GM12878 (cell line): Measurements from ENCODE around the gene TMSB10. TPM values are rescaled to one million over a fixed set of nuclear protein-coding genes. Genes with fewer than 3 reads are reported as not detected.

Experiments used
- ATAC-seq: fragments of 200-7000 bp; cut with Tn5 transposase; 3 replicates; pipeline ENCODE4 v1.9.1; 2020; ENCODE audit warnings: mild to moderate bottlenecking, moderate library complexity
- BruUV-seq: library from RNA; stranded (reverse); fragments of 400-500 nt; replicated peaks from 2 replicates; lab custom pipeline; 2021; lab: Mats Ljungman, UMichigan
- CTCF ChIA-PET: fragments of 300-600 bp; sonication (Branson Sonifier 250); formaldehyde crosslinking; extraction: SDS; loops from one replicate; lab custom pipeline; 2021; ENCODE audit warnings: inconsistent platforms; lab: Yijun Ruan, JAX
- POLR2A ChIA-PET: fragments of 350-600 bp; formaldehyde crosslinking; extraction: SDS; loops from one replicate; lab custom pipeline; 2021; ENCODE audit warnings: inconsistent platforms; lab: Charles Lee
- RAD21 ChIA-PET: fragments of 300-600 bp; sonication (Branson Sonifier 250); formaldehyde crosslinking; loops from one replicate; lab custom pipeline; 2023; ENCODE audit warnings: antibody characterized with exemption; ENCODE audit not compliant: unreplicated experiment; lab: Charles Lee
- SMC1A ChIA-PET: fragments of 300-600 bp; sonication (Branson Sonifier 250); formaldehyde crosslinking; loops from one replicate; lab custom pipeline; 2023; ENCODE audit not compliant: unreplicated experiment, uncharacterized antibody; lab: Charles Lee
- DNase-seq: peaks from one replicate; pipeline ENCODE4 v3.0.0-alpha.2; 2011; ENCODE audit warnings: low read depth, low spot score
- FAIRE-seq: peaks from 3 replicates; lab custom pipeline; 2011; peaks lifted over from hg19 to GRCh38; lab: Jason Lieb, UNC
- H2AFZ ChIP-seq: 2 replicates; pipeline ENCODE4 v1.6.0; 2011; ENCODE audit warnings: low read depth, low read length, control low read depth; ENCODE audit not compliant: control insufficient read depth
- H3K27ac ChIP-seq: 2 replicates; pipeline ENCODE4 v1.5.1; 2011; ENCODE audit warnings: control low read depth; ENCODE audit not compliant: control insufficient read depth, insufficient read depth
- H3K27me3 ChIP-seq, 2 experiments: replicated peaks in 1 of 2; 2 replicates each; pipeline versions ENCODE4 v1.6.0 to v1.6.1; 2011; ENCODE audit warnings: low read length in 1 of 2; ENCODE audit not compliant: control insufficient read depth in 2 of 2, insufficient read depth in 2 of 2
- H3K36me3 ChIP-seq, 2 experiments: 2 replicates each; pipeline ENCODE4 v1.5.1; 2011; ENCODE audit warnings: low read length in 1 of 2; ENCODE audit not compliant: control insufficient read depth in 2 of 2, insufficient read depth in 2 of 2
- H3K4me1 ChIP-seq: 2 replicates; pipeline ENCODE4 v1.6.1; 2011; ENCODE audit warnings: mild to moderate bottlenecking, low read length, moderate library complexity, mixed read lengths; ENCODE audit not compliant: control insufficient read depth, insufficient read depth
- H3K4me2 ChIP-seq: 2 replicates; pipeline ENCODE4 v1.6.0; 2011; ENCODE audit warnings: control low read depth; ENCODE audit not compliant: control insufficient read depth, insufficient read depth
- H3K4me3 ChIP-seq: fragments of 200-600 bp; sonication (generic); 2 replicates; pipeline ENCODE4 v1.5.1; 2016
- H3K79me2 ChIP-seq: 2 replicates; pipeline ENCODE4 v1.6.0; 2011; ENCODE audit warnings: low read length; ENCODE audit not compliant: control insufficient read depth, insufficient read depth
- H3K9ac ChIP-seq: 2 replicates; pipeline ENCODE4 v1.8.0; 2011; ENCODE audit warnings: low read length, control low read depth, mixed read lengths; ENCODE audit not compliant: control insufficient read depth, insufficient read depth
- H3K9me3 ChIP-seq: replicated peaks from 3 replicates; pipeline ENCODE4 v1.5.1; 2011; ENCODE audit warnings: mild to moderate bottlenecking, low read length; ENCODE audit not compliant: control insufficient read depth, insufficient read depth
- H4K20me1 ChIP-seq: 2 replicates; pipeline ENCODE4 v1.6.0; 2011; ENCODE audit not compliant: control insufficient read depth, insufficient read depth
- CBX5 ChIP-seq: sonication (generic); IDR thresholded peaks from 2 replicates; pipeline ENCODE4 v1.6.1; 2016; ENCODE audit warnings: low read depth, moderate library complexity, mild to moderate bottlenecking, inconsistent platforms
- MTA2 ChIP-seq: fragments of 450-650 bp; IDR thresholded peaks from 2 replicates; pipeline ENCODE4 v1.6.1; 2016; ENCODE audit warnings: low read depth, mild to moderate bottlenecking, moderate library complexity
- MXI1 ChIP-seq: fragments of 150-350 bp; IDR thresholded peaks from 2 replicates; pipeline ENCODE4 v1.6.1; 2011; ENCODE audit warnings: low read depth, mild to moderate bottlenecking, inconsistent platforms, low read length, improper control_type of control experiment
- NFXL1 ChIP-seq: fragments of 450-650 bp; IDR thresholded peaks from 2 replicates; pipeline ENCODE4 v1.6.1; 2017; ENCODE audit warnings: antibody characterized with exemption, mild to moderate bottlenecking, borderline replicate concordance
- RUNX3 ChIP-seq: IDR thresholded peaks from 2 replicates; pipeline ENCODE4 v1.6.1; 2012; ENCODE audit warnings: low read length, inconsistent platforms
- WGBS: methylation state at CpG from one replicate; pipeline ENCODE4 v1.1.6; 2016; ENCODE audit warnings: low lambda C conversion rate; ENCODE audit not compliant: insufficient replicate concordance, insufficient coverage; ENCODE audit errors: missing lambda C conversion rate; 5-methylcytosine and 5-hydroxymethylcytosine counted together
- in situ Hi-C: fragments of 300-500 bp; cut with MboI; formaldehyde crosslinking; loops from 9 replicates; pipeline ENCODE4 v1.14.3; 2018; ENCODE audit warnings: mixed read lengths
- intact Hi-C: fragments of 100-400 bp; cut with micrococcal nuclease; formaldehyde crosslinking; loops from one replicate; pipeline ENCODE4 v1.14.2; 2022; ENCODE audit not compliant: unreplicated experiment
- polyA plus RNA-seq, 11 experiments: library from polyadenylated mRNA; depleted of rRNA in 4 of 11; unstranded in 6 of 11; stranded (reverse) in 5 of 11; fragments of >200 nt; fragmentation: Nextera tagmentation in 4 of 11; fragmentation: Illumina TruSeq in 1 of 11; extraction: Ambion mirVana in 4 of 11; extraction: Trizol in 1 of 11; gene quantifications; 1 replicate in 1 of 11; 2 replicates in 10 of 11; pipeline versions ENCODE4 v1.2.1 to v1.2.3, GENCODE V29; 2011 to 2016; ENCODE audit warnings: inconsistent platforms in 2 of 11, missing spikeins in 2 of 11, low read depth in 1 of 11
- total RNA-seq, 4 experiments: library from RNA; depleted of rRNA in 3 of 4; stranded (reverse); fragments of >200 nt in 3 of 4; fragmentation: Illumina TruSeq in 1 of 4; extraction: Trizol in 1 of 4; gene quantifications; 2 replicates each; pipeline versions ENCODE4 v1.2.1 to v1.2.3, GENCODE V29; 2013 to 2021
- TF ChIP-seq, protein P1 (sequence below): fragments of 450-650 bp; IDR thresholded peaks from 2 replicates; pipeline ENCODE4 v1.6.1; 2017; ENCODE audit warnings: low read depth, mild to moderate bottlenecking, moderate library complexity

The TMSB10 gene
- total and polyA plus RNA-seq, 10 of the 15 experiments (the other 5 are each of a cell fraction or from before 2014, with no cell fraction given): 1,406 to 4,860 (median 3,381) TPM

DNA sequence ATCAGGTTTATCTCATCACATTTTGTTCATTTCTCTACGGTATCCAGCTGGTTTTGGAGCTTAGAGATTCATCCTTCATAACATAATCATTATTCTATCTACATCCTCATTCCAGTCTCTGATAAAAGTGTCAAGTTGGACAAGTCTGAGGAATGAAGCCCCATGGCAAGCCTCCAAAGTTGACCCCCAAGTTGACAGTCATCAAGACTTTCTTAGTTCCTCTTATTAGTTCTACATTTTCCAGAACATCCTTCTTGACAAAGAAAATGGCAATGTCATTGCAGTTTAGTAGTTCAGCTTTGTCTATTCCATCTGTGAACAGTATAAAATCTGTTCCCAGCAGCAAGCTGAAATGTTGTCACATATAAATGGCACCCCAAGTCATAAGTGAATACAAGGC lies 4.5 kb upstream of the TMSB10 start:
- no peak overlapping the region for H3K9ac ChIP-seq
- TF ChIP-seq, protein P1, sequence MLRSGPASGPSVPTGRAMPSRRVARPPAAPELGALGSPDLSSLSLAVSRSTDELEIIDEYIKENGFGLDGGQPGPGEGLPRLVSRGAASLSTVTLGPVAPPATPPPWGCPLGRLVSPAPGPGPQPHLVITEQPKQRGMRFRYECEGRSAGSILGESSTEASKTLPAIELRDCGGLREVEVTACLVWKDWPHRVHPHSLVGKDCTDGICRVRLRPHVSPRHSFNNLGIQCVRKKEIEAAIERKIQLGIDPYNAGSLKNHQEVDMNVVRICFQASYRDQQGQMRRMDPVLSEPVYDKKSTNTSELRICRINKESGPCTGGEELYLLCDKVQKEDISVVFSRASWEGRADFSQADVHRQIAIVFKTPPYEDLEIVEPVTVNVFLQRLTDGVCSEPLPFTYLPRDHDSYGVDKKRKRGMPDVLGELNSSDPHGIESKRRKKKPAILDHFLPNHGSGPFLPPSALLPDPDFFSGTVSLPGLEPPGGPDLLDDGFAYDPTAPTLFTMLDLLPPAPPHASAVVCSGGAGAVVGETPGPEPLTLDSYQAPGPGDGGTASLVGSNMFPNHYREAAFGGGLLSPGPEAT: no peak
- TF ChIP-seq NFXL1 (no peak), MXI1 (no peak), MTA2 (no peak), RUNX3 (no peak), CBX5 (no peak)
- H3K36me3 ChIP-seq: no peaks in the 10 kb centered on the region
- CTCF ChIA-PET: interaction anchor here (0.8 to 4.1 kb wide), 6 partner anchors 13 to 39 kb away, joined by 3 to 32 read pairs (median 6); no protein-coding TSS in a partner anchor
- RAD21 ChIA-PET: interaction anchor here (0.6 to 4.5 kb wide), 5 partner anchors 12 to 366 kb away, joined by 3 to 44 read pairs (median 5); no protein-coding TSS in a partner anchor
- H2AFZ ChIP-seq: no peak overlapping the region
- H3K27me3 ChIP-seq: no peaks in the 10 kb centered on the region
- POLR2A ChIA-PET: no interaction called here
- FAIRE-seq (no peak), DNase-seq (no peak), ATAC-seq (no peak)
- H3K4me1 ChIP-seq: peaks cover 25% of the 10 kb centered on the region
- H3K4me2 ChIP-seq: no peak overlapping the region; the same call in 1 of the 2 replicates
- no peaks in the 10 kb centered on the region for H4K20me1 ChIP-seq
- intact Hi-C loops: no loop called here
- no TSS peak for BruUV-seq
- H3K27ac ChIP-seq: no peak overlapping the region
- in situ Hi-C loops: no loop called here
- SMC1A ChIA-PET: interaction anchor here (1.1 to 2.9 kb wide), 4 partner anchors 12 to 24 kb away, joined by 3 to 16 read pairs (median 6); partner anchors contain the start of gene TRABD2A
- peaks cover 6% of the 10 kb centered on the region for H3K79me2 ChIP-seq
- no peaks in the 10 kb centered on the region; the same call in 2 of the 3 replicates for H3K9me3 ChIP-seq
- no peak overlapping the region for H3K4me3 ChIP-seq
- 91% methylated on average over 1 of the region's 1 CpG for WGBS
